ENCODE data around the gene TMEM258. TPM values are rescaled to one million over a fixed set of nuclear protein-coding genes. Genes with fewer than 3 reads are reported as not detected.

The TMEM258 gene
- total and polyA plus RNA-seq, 2 donors (not counting 1 experiment from before 2014, with no cell fraction given), result 65.8 to 130 TPM

GRCh38 chr11:61777234-61778090 lies 14.9 kb downstream of the TMEM258 start:
- Histone ChIP-seq H3K36me3 (replicated peaks in 1 of 2; ENCODE audit: control extremely low read depth in 1 of 2, control insufficient read depth in 1 of 2, extremely low read depth in 1 of 2, insufficient read depth in 2 of 2, low read length in 1 of 2) (no peaks in the 10 kb centered on the region), H4K20me1 (ENCODE audit: control insufficient read depth, insufficient read depth, low read length, poor library complexity, severe bottlenecking) (no peaks in the 10 kb centered on the region), H3K27ac (ENCODE audit: low read length in 2 of 2) (no peak overlapping the region), H3K27me3 (replicated peaks in 1 of 4; ENCODE audit: control extremely low read depth in 1 of 4, control insufficient read depth in 3 of 4, insufficient read depth in 4 of 4, low read length in 3 of 4) (peaks cover 0 to 8% (median 0%) of the 10 kb centered on the region in 4 experiments), H3K4me3 (ENCODE audit: control extremely low read depth in 1 of 5, extremely low read depth in 1 of 5, insufficient read depth in 1 of 5, low read depth in 2 of 5, low read length in 4 of 5) (peak overlapping the region in 4 of 5 experiments; percentile 28 to 60 (median 44)), H3K9me3 (ENCODE audit: control extremely low read depth in 1 of 3, control insufficient read depth in 2 of 3, insufficient read depth in 1 of 3, low read length in 2 of 3) (no peaks in the 10 kb centered on the region), H3K4me1 (ENCODE audit: control insufficient read depth in 2 of 2, insufficient read depth in 2 of 2, low read length in 2 of 2) (peaks cover 13 to 14% of the 10 kb centered on the region in 2 donors), H2AFZ (ENCODE audit: insufficient read depth, low read depth, low read length, poor library complexity, severe bottlenecking) (peak overlapping the region; percentile 78), H3K79me2 (ENCODE audit: control insufficient read depth, insufficient read depth, low read length) (no peaks in the 10 kb centered on the region), H3K4me2 (replicated peaks; ENCODE audit: low read depth, low read length, poor library complexity, severe bottlenecking) (peak overlapping the region; percentile 88), H3K9ac (ENCODE audit: low read length) (peak overlapping the region; percentile 58)
- peak; percentile 64 for DNase-seq
- Mint-ChIP-seq H3K4me3 (peak overlapping the region; percentile 73), H3K27ac (no peak overlapping the region), H3K4me1 (peaks cover 17% of the 10 kb centered on the region), H3K9me3 (ENCODE audit: insufficient read depth) (no peaks in the 10 kb centered on the region), H3K27me3 (peaks cover 12% of the 10 kb centered on the region)
- ChIA-PET CTCF (interaction anchor here (0.6 kb wide), 1 partner anchor 30 kb away, joined by 3 read pairs; no protein-coding TSS in a partner anchor), POLR2A (interaction anchor here (0.6 kb wide), 1 partner anchor 45 kb away, joined by 5 read pairs; no protein-coding TSS in a partner anchor)
- 23% methylated on average over 60 of the region's 67 CpGs for WGBS (ENCODE audit: insufficient coverage)
- intact Hi-C loops (cut with micrococcal nuclease), result no loop called here
- TF ChIP-seq CTCF (IDR thresholded peaks at IDR 0.05) (no peak), EZH2 (IDR thresholded peaks at IDR 0.05; ENCODE audit: borderline replicate concordance, insufficient read depth, low read depth, low read length, poor library complexity, severe bottlenecking) (no peak)
- peak; percentile 84 for ATAC-seq (ENCODE audit: low read depth)
